HuH-7 (cell line): ENCODE results near the gene USP31.

Source experiments
- DNase-seq: peaks from one replicate; pipeline ENCODE4 v3.0.0; 2011; ENCODE audit warnings: low spot score

Gene USP31, protein sequence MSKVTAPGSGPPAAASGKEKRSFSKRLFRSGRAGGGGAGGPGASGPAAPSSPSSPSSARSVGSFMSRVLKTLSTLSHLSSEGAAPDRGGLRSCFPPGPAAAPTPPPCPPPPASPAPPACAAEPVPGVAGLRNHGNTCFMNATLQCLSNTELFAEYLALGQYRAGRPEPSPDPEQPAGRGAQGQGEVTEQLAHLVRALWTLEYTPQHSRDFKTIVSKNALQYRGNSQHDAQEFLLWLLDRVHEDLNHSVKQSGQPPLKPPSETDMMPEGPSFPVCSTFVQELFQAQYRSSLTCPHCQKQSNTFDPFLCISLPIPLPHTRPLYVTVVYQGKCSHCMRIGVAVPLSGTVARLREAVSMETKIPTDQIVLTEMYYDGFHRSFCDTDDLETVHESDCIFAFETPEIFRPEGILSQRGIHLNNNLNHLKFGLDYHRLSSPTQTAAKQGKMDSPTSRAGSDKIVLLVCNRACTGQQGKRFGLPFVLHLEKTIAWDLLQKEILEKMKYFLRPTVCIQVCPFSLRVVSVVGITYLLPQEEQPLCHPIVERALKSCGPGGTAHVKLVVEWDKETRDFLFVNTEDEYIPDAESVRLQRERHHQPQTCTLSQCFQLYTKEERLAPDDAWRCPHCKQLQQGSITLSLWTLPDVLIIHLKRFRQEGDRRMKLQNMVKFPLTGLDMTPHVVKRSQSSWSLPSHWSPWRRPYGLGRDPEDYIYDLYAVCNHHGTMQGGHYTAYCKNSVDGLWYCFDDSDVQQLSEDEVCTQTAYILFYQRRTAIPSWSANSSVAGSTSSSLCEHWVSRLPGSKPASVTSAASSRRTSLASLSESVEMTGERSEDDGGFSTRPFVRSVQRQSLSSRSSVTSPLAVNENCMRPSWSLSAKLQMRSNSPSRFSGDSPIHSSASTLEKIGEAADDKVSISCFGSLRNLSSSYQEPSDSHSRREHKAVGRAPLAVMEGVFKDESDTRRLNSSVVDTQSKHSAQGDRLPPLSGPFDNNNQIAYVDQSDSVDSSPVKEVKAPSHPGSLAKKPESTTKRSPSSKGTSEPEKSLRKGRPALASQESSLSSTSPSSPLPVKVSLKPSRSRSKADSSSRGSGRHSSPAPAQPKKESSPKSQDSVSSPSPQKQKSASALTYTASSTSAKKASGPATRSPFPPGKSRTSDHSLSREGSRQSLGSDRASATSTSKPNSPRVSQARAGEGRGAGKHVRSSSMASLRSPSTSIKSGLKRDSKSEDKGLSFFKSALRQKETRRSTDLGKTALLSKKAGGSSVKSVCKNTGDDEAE (N-terminal part only)

DNA sequence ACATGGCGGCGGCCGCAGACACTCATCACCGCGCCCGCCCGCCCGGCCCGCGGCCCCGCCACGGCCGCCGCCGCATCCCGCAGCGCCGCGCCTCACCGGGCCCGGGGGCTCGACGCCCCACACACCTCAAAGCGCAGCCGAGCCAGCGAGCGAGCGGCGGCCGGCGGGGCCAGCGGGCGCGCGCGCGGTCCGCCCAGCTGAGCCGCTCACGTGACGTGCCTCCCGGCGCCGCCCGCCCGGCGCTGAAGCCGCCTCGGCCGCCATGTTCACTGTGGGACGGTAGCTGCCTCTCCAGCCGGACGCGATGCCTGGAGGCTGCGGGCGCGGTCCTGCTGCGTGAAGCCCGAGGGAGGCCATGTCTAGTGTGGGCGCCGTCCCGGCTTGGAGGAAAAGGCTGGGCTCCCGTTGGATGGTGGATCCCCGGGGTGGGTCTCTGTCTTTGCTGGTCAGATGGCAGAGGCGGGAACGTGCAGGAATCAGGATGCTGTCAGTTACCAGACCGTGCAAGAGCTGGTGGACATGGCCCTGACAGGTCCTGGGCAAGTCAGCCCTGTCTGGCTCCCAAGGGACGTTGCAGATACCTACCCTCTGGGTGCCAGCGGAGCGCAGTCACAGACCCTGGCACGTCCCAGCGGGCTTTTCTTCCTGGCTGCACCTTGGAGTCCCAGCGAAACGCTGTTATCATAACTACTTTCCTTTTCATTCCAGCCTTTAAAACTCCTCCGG is at the start of gene USP31:
TSS of gene USP31 (minus strand) at position 186 of the 726 bp plus-strand sequence. CDS start at position 4, 182 bp downstream.
- peak; percentile 81 for DNase-seq

DNA sequence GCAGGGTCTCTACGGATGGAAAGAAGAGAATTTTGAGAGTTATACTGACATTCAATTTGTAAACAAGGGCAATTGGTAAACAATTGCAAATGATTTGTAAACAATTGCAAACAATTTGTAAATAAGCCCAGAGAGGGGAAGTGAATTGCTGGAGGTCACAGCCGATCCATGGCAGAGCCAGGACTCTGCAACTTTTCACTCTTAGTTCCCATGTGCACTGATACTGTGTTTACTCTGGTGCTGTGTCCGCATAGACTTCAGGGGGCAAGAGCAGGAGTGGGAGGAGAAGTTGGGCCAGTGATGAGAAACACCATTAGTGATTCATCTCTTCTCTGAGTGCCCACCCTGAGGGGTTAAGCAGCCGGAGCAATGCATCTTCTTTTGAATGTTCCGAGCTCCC is 47.3 kb upstream of the USP31 start:
- no peak for DNase-seq

DNA sequence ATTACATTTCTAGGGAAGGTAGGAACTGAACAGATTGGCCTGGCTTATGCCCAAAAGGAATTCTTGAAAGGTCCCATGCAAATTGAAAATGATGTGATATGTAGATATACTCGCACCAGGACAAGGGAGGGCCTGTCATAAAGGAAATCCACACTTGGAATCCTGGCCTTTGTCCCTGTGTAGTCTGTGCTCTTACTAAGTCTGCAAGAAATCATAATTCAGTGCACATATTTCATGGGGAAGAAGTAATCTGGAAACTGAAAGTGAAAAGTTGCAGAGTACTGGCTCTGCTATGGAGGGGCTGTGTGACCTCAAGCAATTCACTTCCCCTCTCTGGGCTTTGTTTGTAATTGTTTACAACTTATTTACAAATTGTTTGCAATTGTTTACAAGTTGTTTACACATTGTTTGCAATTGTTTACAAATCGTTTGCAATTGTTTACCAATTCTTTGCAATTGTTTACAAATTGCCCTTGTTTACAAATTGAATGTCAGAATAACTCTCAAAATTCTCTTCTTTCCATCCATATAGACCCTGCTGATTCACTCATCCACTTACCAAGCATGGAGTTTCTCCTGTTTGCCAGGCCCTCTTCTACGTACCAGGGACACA is 46.2 kb upstream of the USP31 start:
- no peak for DNase-seq

DNA sequence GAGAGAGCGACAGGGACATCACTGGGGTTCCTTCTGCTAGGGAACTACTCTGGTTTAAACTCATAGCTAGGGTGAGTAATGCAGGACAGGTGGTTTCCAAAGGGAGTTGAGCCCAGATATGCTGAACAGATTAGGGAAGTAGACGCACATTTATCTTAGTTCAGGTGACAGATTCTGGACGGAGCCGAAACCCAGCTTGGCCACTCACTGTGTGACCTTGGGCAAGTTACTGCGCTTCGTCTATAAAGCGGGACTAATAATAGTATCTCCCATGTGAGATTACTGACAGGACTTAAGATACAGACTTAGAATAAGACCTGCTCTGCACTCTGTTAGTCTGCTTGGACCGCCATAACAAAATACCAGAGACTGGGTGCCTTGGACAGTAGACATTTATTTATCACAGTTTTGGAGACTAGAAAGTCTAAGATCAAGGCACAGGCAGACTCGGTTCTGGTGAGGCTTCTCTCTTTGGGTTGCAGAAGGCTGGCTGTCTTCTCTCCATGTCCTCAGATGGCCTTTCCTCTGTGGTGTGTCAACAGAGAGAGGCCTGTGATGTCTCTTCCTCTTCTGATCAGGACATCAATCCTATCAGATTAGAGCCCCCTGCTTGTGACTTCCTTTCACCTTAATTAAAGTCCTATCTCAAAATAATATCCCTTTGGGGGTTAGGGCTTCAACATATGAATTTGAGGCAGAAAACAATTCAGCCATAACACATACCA is 45.4 kb upstream of the USP31 start:
- DNase-seq = no peak

DNA sequence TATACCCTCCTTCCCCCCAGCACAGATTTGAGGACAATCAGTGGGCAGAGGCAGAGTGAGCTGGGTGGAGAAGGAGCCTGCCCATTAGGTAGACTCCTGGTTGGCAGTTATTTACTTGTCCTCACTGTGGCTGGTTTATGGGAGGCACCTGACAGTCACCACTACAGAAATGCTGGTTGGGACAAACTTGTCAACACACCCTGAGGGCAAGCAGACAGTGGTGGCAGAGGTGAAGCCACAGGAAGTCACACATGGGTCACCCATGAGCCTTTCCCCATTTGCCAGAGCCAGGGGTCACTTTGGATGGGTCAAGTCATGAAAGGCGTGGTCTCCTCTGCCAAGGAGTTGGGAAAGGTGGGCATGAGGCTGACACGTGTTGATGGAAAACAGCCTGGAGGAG is 39.7 kb upstream of the USP31 start:
- no peak for DNase-seq

DNA sequence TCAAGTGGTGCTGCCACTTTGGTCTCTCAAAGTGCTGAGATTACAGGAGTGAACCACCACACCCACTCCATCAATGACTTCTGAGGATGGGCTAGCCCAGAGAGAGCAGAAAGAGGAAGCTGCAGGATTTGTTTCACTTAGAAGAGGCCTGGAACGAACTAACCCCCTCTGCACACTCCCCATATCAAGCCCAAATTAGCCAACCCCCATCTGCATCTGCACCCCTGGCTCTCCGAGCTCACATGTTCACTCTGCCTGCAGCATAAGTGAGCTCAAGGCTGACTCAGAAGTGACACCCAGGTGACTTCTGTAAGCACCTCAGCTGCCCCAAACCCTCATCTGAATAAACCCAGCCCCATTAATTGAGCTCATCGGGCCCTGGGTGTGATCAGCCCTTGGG is 38.1 kb upstream of the USP31 start:
- no peak for DNase-seq

DNA sequence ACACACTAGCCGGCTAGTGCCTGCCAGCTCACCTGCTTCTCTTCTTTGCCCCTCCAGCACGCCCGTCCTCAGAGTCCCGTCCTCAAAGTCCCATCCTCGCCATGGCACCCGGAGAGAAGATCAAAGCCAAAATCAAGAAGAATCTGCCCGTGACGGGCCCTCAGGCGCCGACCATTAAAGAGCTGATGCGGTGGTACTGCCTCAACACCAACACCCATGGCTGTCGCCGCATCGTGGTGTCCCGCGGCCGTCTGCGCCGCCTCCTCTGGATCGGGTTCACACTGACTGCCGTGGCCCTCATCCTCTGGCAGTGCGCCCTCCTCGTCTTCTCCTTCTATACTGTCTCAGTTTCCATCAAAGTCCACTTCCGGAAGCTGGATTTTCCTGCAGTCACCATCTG is 36.9 kb upstream of the USP31 start:
- DNase-seq = no peak

DNA sequence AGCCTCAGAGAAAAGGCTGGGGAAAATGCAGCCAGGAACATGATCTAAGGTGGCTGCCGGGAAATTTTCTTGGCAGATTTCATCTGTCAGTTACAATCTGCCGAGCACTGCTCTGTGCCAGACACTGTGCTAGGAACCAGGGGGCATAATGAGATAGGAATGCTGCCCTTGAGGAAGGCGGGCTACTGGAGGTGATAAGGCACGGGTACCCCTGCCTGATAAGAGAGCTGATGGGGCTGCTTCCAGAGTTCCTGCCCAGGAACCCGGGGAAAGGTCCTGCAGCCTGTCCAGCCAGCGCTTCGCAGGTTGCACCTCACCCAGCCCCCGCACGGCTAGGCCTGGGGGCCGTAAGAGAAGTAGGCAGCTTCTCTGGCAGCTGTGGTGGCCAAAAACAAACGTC is 36.4 kb upstream of the USP31 start:
- DNase-seq = no peak

DNA sequence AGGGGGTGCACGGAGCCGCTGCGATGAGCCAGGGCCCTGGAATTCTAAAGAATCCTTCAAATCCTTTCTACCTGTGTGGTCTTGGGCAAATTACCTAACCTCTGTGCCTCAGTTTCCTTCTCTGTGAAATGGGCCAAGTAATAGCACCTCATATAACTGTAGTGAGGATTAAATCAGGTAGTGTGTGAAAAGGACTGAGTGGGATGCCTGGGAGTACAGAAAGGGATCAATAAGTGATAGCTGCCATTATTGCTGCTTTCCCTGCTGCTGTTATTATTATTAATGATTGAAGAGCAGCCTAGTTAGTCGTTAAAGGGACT is 34.3 kb upstream of the USP31 start:
- DNase-seq = no peak

DNA sequence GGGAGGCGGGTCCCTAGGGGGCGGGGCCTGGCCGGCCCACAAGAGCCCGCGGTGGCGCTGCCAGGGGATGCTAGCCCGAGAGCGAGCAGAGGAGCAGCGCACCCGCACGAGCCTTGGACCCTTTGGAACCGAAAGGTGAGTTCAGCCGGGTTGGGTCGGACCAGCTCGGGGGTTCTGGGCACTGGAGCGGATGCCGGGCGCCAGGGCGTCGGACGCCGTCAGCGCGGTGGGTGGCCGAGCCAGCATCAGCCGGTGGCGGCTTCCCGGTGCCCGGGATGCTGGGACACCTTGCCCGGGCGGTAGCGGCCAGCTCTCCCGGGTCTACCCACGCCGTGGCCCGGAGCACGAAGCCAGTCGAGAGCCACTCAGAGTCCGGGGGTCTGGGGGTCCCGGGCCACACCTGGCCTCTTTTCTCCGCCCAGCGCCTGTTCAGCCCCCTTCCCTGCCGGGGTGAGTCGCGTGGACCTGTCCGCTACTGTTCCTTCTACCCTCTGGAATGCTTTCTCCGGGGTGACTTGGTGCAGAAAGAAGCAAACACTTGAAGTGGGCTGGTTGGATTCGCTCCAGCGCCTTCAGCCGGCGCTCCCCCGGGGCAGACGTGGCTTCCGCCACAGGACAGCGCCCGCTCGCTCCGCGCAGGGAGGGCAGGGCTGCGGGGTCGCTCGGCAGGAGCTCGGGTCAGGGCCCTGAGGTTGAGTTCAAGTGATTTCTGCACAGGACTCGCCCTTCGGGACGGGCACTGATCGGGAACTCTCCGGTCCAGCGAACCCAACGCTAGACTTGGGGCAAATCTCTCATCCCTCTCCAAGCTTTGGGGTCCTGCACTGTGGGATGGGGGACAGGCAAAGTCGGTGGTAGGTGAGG is 33.7 kb upstream of the USP31 start, which contains the start of gene SCNN1G:
TSS of gene SCNN1G (plus strand) at position 67 of the 864 bp plus-strand sequence. CDS start 3,527 bp downstream, outside the sequence.
- no peak for DNase-seq

DNA sequence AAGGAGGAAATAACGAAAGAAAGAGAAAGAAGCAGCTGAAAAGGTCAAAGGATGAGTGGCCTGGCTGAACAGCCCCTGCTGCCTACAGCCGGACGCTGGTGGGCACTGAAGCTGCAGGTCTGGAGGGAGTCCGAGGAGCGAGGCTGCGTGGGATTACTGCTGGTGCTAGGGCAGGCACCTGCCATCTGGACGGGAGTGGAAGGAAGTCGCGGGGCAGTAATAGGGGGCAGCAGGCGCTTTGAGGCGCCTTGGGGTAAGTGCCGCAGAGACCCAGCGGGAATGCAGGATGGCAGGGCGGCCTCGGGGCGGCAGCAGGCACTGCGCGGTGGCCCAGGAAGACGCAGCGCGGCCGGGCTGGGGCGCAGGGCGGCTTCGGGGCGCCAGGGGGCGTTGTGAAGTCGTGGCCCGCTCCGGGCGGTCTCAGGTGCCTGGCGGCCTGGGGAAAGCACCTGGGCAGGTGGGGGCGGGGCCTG is 33.0 kb upstream of the USP31 start:
- DNase-seq = peak; percentile 88

DNA sequence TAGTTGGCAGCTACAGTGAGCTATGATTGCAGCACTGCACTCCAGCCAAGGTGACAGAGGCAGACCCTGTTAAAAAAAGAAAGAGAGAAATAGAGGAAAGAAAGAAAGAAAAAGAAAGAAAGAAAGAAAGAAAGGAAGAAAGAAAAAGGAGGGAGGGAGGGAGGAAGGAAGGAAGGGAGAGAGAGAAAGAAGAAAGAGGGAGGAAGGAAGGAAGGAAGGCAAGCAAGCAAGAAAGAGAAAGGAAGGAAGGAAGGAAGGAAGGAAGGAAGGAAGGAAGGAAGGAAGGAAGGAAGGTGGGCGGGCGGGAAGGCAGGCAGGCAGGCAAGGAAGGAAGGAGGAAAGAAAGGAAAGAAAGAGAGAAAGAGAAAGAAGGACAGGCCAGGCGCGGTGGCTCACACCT is 32.3 kb upstream of the USP31 start:
- no peak for DNase-seq

DNA sequence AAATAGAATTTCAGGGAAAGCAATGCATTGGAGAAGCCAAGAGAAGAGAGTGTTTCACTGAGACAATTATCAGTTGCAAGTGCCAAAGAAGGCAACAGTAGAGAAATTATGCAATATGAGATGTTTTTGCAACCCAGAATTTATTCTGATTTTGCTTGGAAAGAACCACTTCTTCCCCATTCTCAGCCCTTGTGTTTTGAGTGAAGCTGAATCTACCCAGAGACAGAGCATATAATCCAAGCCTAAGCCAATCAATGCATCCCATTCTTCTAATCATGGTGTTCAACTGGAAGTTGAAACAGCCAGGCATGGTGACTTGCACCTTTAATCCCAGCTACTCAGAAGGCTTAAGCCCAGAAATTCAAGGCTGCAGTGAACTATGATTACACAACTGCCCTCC is 26.4 kb upstream of the USP31 start:
- no peak for DNase-seq

DNA sequence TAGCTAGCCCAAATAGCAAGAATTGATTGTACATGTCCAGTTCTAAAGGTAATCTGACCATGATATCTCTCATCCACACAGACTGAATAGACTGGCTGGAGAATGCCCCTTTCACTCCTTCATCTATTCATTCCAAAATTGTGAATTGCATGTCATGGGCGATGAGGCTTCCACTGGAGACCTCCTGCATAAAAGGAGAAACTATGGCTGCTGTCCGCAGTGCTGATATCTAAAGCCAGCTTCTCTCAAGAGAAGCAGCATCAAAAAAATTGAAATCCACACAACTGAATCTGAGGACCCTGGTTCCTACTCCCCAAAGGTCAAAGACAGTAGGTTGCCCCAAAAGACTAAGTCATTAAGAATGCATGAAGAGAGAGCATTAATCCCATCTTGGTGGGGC is 25.4 kb upstream of the USP31 start:
- no peak for DNase-seq

DNA sequence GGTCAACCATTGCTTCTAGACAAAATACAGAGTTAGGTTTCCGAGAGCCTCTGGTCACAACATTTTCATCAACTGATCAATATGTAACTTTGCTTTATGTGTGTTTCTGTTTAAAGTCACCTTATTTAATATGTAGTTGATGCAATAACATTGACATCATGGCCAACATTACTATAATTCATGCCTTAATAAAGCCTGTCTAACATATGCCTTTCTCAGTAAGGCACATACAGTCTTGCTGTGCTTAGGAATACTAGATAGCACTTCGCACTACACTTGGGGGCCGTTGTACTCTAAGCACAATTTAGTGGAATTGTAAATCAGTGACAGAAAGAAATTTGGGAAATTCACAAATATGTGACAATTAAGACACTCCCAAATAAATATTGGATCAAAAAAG is 23.7 kb upstream of the USP31 start:
- no peak for DNase-seq

DNA sequence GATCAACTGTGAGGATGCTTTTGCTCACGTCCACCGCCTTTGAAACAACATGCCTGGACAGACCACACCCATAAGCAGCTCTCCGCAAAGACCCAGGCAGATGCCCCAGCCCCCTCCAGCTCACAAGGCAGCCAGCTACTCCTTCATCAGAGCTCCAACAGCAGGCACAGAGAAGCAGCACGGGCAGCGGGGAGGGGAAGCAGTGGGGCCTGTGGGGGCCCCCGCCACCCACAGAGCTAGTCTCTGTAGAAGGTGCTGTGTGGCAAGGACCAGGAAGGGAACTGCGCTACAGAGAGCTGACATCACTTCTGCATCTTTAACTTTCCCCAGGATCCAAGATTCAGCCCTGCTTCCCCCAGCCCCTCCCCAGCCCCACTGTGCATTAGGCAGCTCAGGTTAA is 23.3 kb upstream of the USP31 start:
- no peak for DNase-seq

DNA sequence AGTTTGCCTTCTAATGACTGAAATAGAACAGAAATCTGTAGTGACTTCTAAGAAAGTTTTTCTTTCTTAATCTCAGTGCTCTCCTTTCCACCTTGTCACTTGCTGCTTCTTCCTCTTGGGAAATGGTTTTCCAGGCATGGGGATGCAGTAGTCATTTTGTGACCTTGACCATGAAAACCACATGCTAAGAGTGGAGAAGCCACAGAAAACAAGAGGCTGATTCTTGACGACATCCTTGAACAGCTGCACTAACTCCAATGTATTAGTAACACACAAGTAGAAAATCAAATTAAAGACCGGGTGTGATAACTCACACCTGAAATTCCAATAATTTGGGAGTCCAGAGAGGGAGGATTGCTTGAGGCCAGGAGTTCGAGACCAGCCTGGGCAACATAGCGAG is 15.5 kb upstream of the USP31 start:
- DNase-seq = no peak

DNA sequence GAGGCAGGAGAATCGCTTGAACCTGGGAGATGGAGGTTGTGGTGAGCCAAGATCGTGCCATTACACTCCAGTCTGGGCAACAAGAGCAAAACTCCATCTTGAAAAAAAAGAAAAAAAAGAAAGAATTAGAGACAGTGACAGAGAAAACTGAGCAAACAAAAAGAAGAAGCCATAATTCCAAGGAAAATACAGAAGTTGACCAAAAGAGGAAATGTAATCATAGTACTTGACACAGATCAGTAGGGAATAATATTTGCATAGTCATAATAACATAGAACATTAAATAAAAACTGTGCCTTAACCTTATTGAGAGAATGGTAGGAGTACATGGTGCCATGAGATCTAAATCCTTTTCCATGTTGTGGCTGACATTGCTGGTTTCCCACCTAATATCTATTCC is 14.7 kb upstream of the USP31 start:
- no peak for DNase-seq

DNA sequence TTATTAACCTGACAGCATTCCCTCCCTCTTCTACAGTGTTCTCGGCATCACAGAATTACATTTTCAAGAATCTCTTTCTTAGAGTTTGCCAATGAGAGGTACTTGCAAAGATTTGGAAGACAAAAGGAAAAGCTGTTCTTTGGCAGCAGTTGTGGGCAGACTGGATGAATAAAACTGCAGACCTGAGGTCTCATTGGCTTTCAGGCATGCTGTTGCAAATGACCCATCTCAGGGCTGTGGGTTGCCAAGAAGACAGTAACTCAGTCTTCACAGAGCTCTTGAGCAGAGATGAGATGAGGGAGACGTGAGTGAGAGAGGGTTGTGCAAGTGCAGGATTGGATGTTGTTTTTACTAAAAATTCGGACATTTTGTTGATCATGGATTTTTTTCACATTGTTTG is 11.3 kb upstream of the USP31 start:
- no peak for DNase-seq

DNA sequence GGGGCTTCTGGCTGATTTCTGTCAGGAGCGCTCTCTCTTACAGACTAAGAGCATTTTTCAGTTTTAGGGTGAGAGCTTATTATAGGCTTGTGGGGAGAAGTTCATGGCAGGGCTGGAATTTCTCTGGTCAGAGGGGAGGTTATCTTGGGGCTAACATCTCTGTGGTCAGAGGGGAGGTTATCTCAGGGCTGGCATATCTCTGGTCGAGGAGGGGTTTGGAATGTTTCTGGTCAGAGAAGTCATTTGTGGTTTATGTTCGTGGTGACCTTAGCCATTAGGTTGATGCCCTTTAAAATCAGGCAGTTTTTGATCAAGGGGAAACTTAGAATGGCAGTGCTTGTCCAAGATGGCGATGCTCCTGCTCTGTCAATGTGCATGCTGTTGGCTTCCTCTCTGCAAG is 10.8 kb upstream of the USP31 start:
- no peak for DNase-seq
